ENCODE measurements around the gene ZNF565.
"Not testable (repeated sequence)": the region's sequence is repeated elsewhere in the genome, so short reads cannot be mapped to it uniquely, and the experiment has no call there.

The ZNF565 gene

GRCh38 chr19:36183245-36183628 is 31.2 kb downstream of the ZNF565 start:
- no peak overlapping the region for H3K4me3 Mint-ChIP-seq
- no peaks in the 10 kb centered on the region for H3K4me1 Mint-ChIP-seq
- no peak for DNase-seq
- peaks cover 27% of the 10 kb centered on the region for H3K36me3 Mint-ChIP-seq (ENCODE audit: low read depth)
- H3K27ac Mint-ChIP-seq: peak overlapping the region; percentile 70
- TF ChIP-seq CTCF (IDR thresholded peaks at IDR 0.05): no peak
- no peaks in the 10 kb centered on the region for H3K27me3 Mint-ChIP-seq (ENCODE audit: low read depth, poor library complexity)
- H3K9me3 Mint-ChIP-seq: no peaks in the 10 kb centered on the region

- peak overlapping the region; percentile 19 for H3K27ac Mint-ChIP-seq
- no peaks in the 10 kb centered on the region for H3K9me3 Mint-ChIP-seq
- no peaks in the 10 kb centered on the region for H3K4me1 Mint-ChIP-seq
- no peak overlapping the region for H3K4me3 Mint-ChIP-seq
- DNase-seq: no peak
- peaks cover 25% of the 10 kb centered on the region for H3K36me3 Mint-ChIP-seq (ENCODE audit: low read depth)
- no peaks in the 10 kb centered on the region for H3K27me3 Mint-ChIP-seq (ENCODE audit: low read depth, poor library complexity)
- TF ChIP-seq CTCF (IDR thresholded peaks at IDR 0.05): no peak
These were observed 31.7 kb downstream of the ZNF565 start for GRCh38 chr19:36182612-36183244.

DNA sequence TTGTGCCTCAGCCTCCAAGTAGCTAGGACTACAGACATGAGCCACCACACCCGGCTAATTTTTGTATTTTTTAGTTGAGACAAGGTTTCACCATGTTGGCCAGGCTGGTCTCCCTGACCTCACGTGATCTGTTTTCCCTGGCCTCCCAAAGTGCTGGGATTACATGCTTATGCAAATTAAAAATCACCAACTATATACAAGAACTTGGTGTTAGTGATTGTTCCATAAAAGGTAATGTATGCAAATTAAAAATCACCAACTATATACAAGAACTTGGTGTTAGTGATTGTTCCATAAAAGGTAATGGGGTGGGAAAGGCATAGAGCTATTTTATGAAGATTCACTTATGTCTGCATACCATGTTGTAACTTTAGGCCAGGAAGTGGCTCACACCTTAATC is 35.4 kb downstream of the ZNF565 start:
- not testable (repeated sequence) for H3K9me3 Mint-ChIP-seq; H3K27me3 Mint-ChIP-seq (ENCODE audit: low read depth, poor library complexity); H3K4me3 Mint-ChIP-seq; H3K27ac Mint-ChIP-seq; DNase-seq; H3K4me1 Mint-ChIP-seq
- H3K36me3 Mint-ChIP-seq (ENCODE audit: low read depth): peaks cover 20% of the 10 kb centered on the region

GRCh38 chr19:36173846-36174245 is 40.6 kb downstream of the ZNF565 start:
- H3K4me1 Mint-ChIP-seq: peaks cover 20% of the 10 kb centered on the region
- not testable (repeated sequence) for H3K27ac Mint-ChIP-seq; DNase-seq; H3K36me3 Mint-ChIP-seq (ENCODE audit: low read depth); H3K27me3 Mint-ChIP-seq (ENCODE audit: low read depth, poor library complexity); H3K4me3 Mint-ChIP-seq; H3K9me3 Mint-ChIP-seq

GRCh38 chr19:36172852-36173251 is 41.6 kb downstream of the ZNF565 start:
- Mint-ChIP-seq H3K4me3 (no peak overlapping the region), H3K27me3 (ENCODE audit: low read depth, poor library complexity) (no peaks in the 10 kb centered on the region), H3K27ac (no peak overlapping the region), H3K36me3 (ENCODE audit: low read depth) (no peaks in the 10 kb centered on the region), H3K4me1 (peaks cover 20% of the 10 kb centered on the region), H3K9me3 (peaks cover 4% of the 10 kb centered on the region)
- no peak for DNase-seq
- TF ChIP-seq CTCF (IDR thresholded peaks at IDR 0.05): no peak

GRCh38 chr19:36169084-36169760 is 45.2 kb downstream of the ZNF565 start:
- no peak for TF ChIP-seq CTCF (IDR thresholded peaks at IDR 0.05)
- H3K36me3 Mint-ChIP-seq (ENCODE audit: low read depth): no peaks in the 10 kb centered on the region
- peaks cover 20% of the 10 kb centered on the region for H3K4me1 Mint-ChIP-seq
- H3K4me3 Mint-ChIP-seq: no peak overlapping the region
- no peaks in the 10 kb centered on the region for H3K9me3 Mint-ChIP-seq
- no peak for DNase-seq
- H3K27me3 Mint-ChIP-seq (ENCODE audit: low read depth, poor library complexity): no peaks in the 10 kb centered on the region
- peak overlapping the region; percentile 79 for H3K27ac Mint-ChIP-seq

DNA sequence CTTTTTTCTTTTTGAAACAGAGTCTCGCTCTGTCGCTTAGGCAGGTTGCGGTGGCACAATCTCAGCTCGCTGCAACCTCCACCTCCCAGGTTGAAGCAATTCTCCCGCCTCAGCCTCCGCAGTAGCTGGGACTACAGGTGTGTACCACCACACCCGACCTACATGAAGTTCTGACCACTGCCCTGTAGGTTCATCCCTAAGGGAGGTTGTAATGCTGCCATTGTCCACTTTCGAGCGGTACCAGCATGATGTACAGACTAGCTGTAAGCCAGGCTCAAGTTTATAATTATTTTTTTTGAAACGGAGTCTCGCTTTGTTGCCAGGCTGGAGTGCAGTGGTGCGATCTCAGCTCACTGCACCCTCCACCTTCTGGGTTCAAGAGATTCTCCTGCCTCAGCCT is 50.7 kb downstream of the ZNF565 start:
- no peak for DNase-seq
- Mint-ChIP-seq H3K9me3 (no peaks in the 10 kb centered on the region), H3K27ac (no peak overlapping the region), H3K4me3 (no peak overlapping the region), H3K27me3 (ENCODE audit: low read depth, poor library complexity) (peaks cover 3% of the 10 kb centered on the region), H3K4me1 (peaks cover 23% of the 10 kb centered on the region), H3K36me3 (ENCODE audit: low read depth) (peaks cover 34% of the 10 kb centered on the region)
- TF ChIP-seq CTCF (IDR thresholded peaks at IDR 0.05): no peak
